HFFc6 (cell line): ENCODE data around the gene VPS52. TPM values are rescaled to one million over a fixed set of nuclear protein-coding genes. Genes with fewer than 3 reads are reported as not detected.
"Not testable (repeated sequence)": the region's sequence is repeated elsewhere in the genome, so short reads cannot be mapped to it uniquely, and the experiment has no call there.

ENCODE experiments used
- DNase-seq: peaks from one replicate; pipeline ENCODE4 v3.0.0-alpha.2; 2018
- H3K27ac Mint-ChIP-seq: 2 replicates; pipeline ENCODE4 v1.8.0; 2020; ENCODE audit warnings: mild to moderate bottlenecking, mixed read lengths
- H3K27me3 Mint-ChIP-seq: 2 replicates; pipeline ENCODE4 v1.8.0; 2021; ENCODE audit warnings: mild to moderate bottlenecking, moderate library complexity, mixed read lengths; ENCODE audit not compliant: insufficient read depth
- H3K36me3 Mint-ChIP-seq: 2 replicates; pipeline ENCODE4 v1.8.0; 2021; ENCODE audit warnings: low read depth, mixed read lengths
- H3K4me1 Mint-ChIP-seq: 2 replicates; pipeline ENCODE4 v1.8.0; 2020; ENCODE audit warnings: low read depth, mixed read lengths
- H3K4me3 Mint-ChIP-seq: 2 replicates; pipeline ENCODE4 v1.8.0; 2020; ENCODE audit warnings: mild to moderate bottlenecking, moderate library complexity, mixed read lengths
- H3K9me3 Mint-ChIP-seq: 2 replicates; pipeline ENCODE4 v1.8.0; 2020; ENCODE audit warnings: mild to moderate bottlenecking, mixed read lengths
- CTCF ChIP-seq: fragments of 200-600 bp; sonication (generic); IDR thresholded peaks from 2 replicates; pipeline ENCODE4 v1.5.0; 2021; ENCODE audit warnings: antibody characterized with exemption, mild to moderate bottlenecking
- total RNA-seq, 6 experiments: library from RNA; stranded (reverse); fragmentation: NEBNext Ultra II Directional; extraction: Animal tissue kit (Norgen Biotek cat#: 25700); gene quantifications; 2 replicates in 1 of 6; 3 replicates in 5 of 6; pipeline ENCODE4 v1.2.3, GENCODE V29; 2021

The VPS52 gene
- total RNA-seq, 6 experiments from 2014 or later: 35.7 to 51.4 (median 44.4) TPM

- peaks cover 58% of the 10 kb centered on the region for H3K36me3 Mint-ChIP-seq
- H3K9me3 Mint-ChIP-seq: peaks cover 14% of the 10 kb centered on the region
- H3K27me3 Mint-ChIP-seq: peaks cover 27% of the 10 kb centered on the region
- peaks cover 60% of the 10 kb centered on the region for H3K4me1 Mint-ChIP-seq
- peak overlapping the region; percentile 97 for H3K4me3 Mint-ChIP-seq
- H3K27ac Mint-ChIP-seq: peak overlapping the region; percentile 99
- no peak for TF ChIP-seq CTCF
- DNase-seq: no peak
These were observed 2.5 kb upstream of the VPS52 start for GRCh38 chr6:33273924-33274902.

GRCh38 chr6:33273129-33273923 is 1.6 kb upstream of the VPS52 start:
- H3K4me1 Mint-ChIP-seq: peaks cover 60% of the 10 kb centered on the region
- peak overlapping the region; percentile 99 for H3K27ac Mint-ChIP-seq
- TF ChIP-seq CTCF: no peak
- peaks cover 58% of the 10 kb centered on the region for H3K36me3 Mint-ChIP-seq
- H3K4me3 Mint-ChIP-seq: peak overlapping the region; percentile 97
- peaks cover 27% of the 10 kb centered on the region for H3K27me3 Mint-ChIP-seq
- H3K9me3 Mint-ChIP-seq: peaks cover 14% of the 10 kb centered on the region
- DNase-seq: no peak

- TF ChIP-seq CTCF: no peak
- Mint-ChIP-seq H3K27ac (peak overlapping the region; percentile 99), H3K4me1 (peaks cover 60% of the 10 kb centered on the region), H3K9me3 (peaks cover 14% of the 10 kb centered on the region), H3K36me3 (peaks cover 64% of the 10 kb centered on the region), H3K4me3 (peak overlapping the region; percentile 97), H3K27me3 (peaks cover 23% of the 10 kb centered on the region)
- DNase-seq: no peak
These were observed 826 bp upstream of the VPS52 start for GRCh38 chr6:33272275-33273128.

- Mint-ChIP-seq H3K27me3 (peaks cover 18% of the 10 kb centered on the region), H3K36me3 (peaks cover 70% of the 10 kb centered on the region), H3K27ac (peak overlapping the region; percentile 99), H3K9me3 (peaks cover 14% of the 10 kb centered on the region), H3K4me1 (peaks cover 52% of the 10 kb centered on the region), H3K4me3 (peak overlapping the region; percentile 97)
- peak; percentile 44; the same call in 1 of the 2 replicates for TF ChIP-seq CTCF
- DNase-seq: no peak
These were observed 584 bp downstream of the VPS52 start for GRCh38 chr6:33271117-33271467.

- Mint-ChIP-seq H3K36me3 (peaks cover 51% of the 10 kb centered on the region), H3K27me3 (no peaks in the 10 kb centered on the region; the same call in 1 of the 2 replicates), H3K9me3 (no peaks in the 10 kb centered on the region), H3K4me1 (peaks cover 17% of the 10 kb centered on the region), H3K27ac (no peak overlapping the region), H3K4me3 (no peak overlapping the region)
- DNase-seq: no peak
- TF ChIP-seq CTCF: no peak
These were observed 7.7 kb downstream of the VPS52 start for GRCh38 chr6:33264015-33264414.

- H3K4me3 Mint-ChIP-seq, H3K9me3 Mint-ChIP-seq, H3K27me3 Mint-ChIP-seq, H3K27ac Mint-ChIP-seq, DNase-seq: not testable (repeated sequence)
- H3K4me1 Mint-ChIP-seq: peaks cover 17% of the 10 kb centered on the region
- H3K36me3 Mint-ChIP-seq: peaks cover 46% of the 10 kb centered on the region
These were observed 9.2 kb downstream of the VPS52 start for GRCh38 chr6:33262490-33262889.
